HepG2 (cell line): ENCODE measurements around the gene ADORA3. TPM values are rescaled to one million over a fixed set of nuclear protein-coding genes. Genes with fewer than 3 reads are reported as not detected.
A peak's percentile ranks its signal among the peaks of the same experiment; 100 is the strongest.

Experiments used
- ATAC-seq: fragments of 200-7000 bp; cut with Tn5 transposase; 3 replicates; pipeline ENCODE4 v1.9.1; 2020; ENCODE audit warnings: mild to moderate bottlenecking, moderate library complexity
- BruUV-seq: library from RNA; stranded (reverse); fragments of 400-500 nt; replicated peaks from 2 replicates; lab custom pipeline; 2021; lab: Mats Ljungman, UMichigan
- CTCF ChIA-PET: fragments of 300-600 bp; formaldehyde crosslinking; extraction: SDS; loops from one replicate; lab custom pipeline; 2021; ENCODE audit warnings: low total read pairs, inconsistent platforms, low intra/inter-chr PET ratio; lab: Yijun Ruan, JAX
- POLR2A ChIA-PET: fragments of 350-600 bp; sonication (Branson Sonifier 250); formaldehyde crosslinking; loops from one replicate; lab custom pipeline; 2020; ENCODE audit warnings: antibody characterized with exemption, inconsistent platforms; lab: Yijun Ruan, JAX
- DNase-seq: peaks from one replicate; pipeline ENCODE4 v3.0.0-alpha.2; 2015; ENCODE audit warnings: low spot score
- FAIRE-seq: peaks from 3 replicates; lab custom pipeline; 2011; peaks lifted over from hg19 to GRCh38; lab: Jason Lieb, UNC
- H2AFZ ChIP-seq: one replicate; pipeline ENCODE4 v1.6.1; 2011; ENCODE audit warnings: low read length, inconsistent platforms
- H3K27ac ChIP-seq: fragments of 300-600 bp; 3 replicates; pipeline ENCODE4 v1.8.0; 2011; ENCODE audit warnings: mixed run types, mild to moderate bottlenecking, mixed read lengths, low read length, inconsistent platforms; ENCODE audit not compliant: insufficient read depth; ENCODE audit errors: extremely low read length
- H3K27me3 ChIP-seq, 2 experiments: fragments of 200-600 bp in 1 of 2; 2 replicates in 1 of 2; 3 replicates in 1 of 2; pipeline versions ENCODE4 v1.6.0 to v1.8.0; 2011; ENCODE audit warnings: low read length in 2 of 2, mild to moderate bottlenecking in 2 of 2, moderate library complexity in 2 of 2, inconsistent platforms in 1 of 2; ENCODE audit not compliant: insufficient read depth in 2 of 2, control insufficient read depth in 1 of 2
- H3K36me3 ChIP-seq, 2 experiments: fragments of 200-600 bp in 1 of 2; replicated peaks in 1 of 2; 2 replicates in 1 of 2; 3 replicates in 1 of 2; pipeline versions ENCODE4 v1.5.1 to v1.8.0; 2011; ENCODE audit warnings: low read length in 2 of 2, inconsistent platforms in 1 of 2; ENCODE audit not compliant: insufficient read depth in 2 of 2, control insufficient read depth in 1 of 2
- H3K4me1 ChIP-seq: 2 replicates; pipeline ENCODE4 v1.5.1; 2012; ENCODE audit warnings: low read length, inconsistent platforms; ENCODE audit not compliant: insufficient read depth
- H3K4me2 ChIP-seq: 2 replicates; pipeline ENCODE4 v1.6.0; 2011; ENCODE audit warnings: low read depth, low read length, inconsistent platforms
- H3K4me3 ChIP-seq, 3 experiments: fragments of 200-600 bp in 1 of 3; sonication (generic), shearing (Covaris generic) in 1 of 3; replicated peaks in 1 of 3; 2 replicates each; pipeline ENCODE4 v1.5.1; 2011 to 2016; ENCODE audit warnings: low read length in 3 of 3, inconsistent platforms in 2 of 3, low read depth in 2 of 3, mild to moderate bottlenecking in 2 of 3, control low read depth in 1 of 3, mixed read lengths in 1 of 3; ENCODE audit not compliant: insufficient read depth in 1 of 3
- H3K79me2 ChIP-seq: one replicate; pipeline ENCODE4 v1.6.1; 2011; ENCODE audit warnings: low read length, inconsistent platforms; ENCODE audit not compliant: insufficient read depth
- H3K9ac ChIP-seq: 2 replicates; pipeline ENCODE4 v1.6.0; 2011; ENCODE audit warnings: mild to moderate bottlenecking, low read depth, low read length, inconsistent platforms; ENCODE audit not compliant: insufficient read depth
- H3K9me3 ChIP-seq: 2 replicates; pipeline ENCODE4 v1.5.1; 2012; ENCODE audit warnings: mild to moderate bottlenecking, low read length
- H4K20me1 ChIP-seq: 2 replicates; pipeline ENCODE4 v1.6.0; 2011; ENCODE audit warnings: inconsistent platforms, mild to moderate bottlenecking, low read length, moderate library complexity; ENCODE audit not compliant: insufficient read depth
- AHR ChIP-seq: IDR thresholded peaks from 2 replicates; pipeline ENCODE4 v1.6.1; 2018; ENCODE audit warnings: missing genetic modification reagents, missing compliant biosample characterization
- ARNT2 ChIP-seq: sonication (generic); formaldehyde crosslinking; IDR thresholded peaks from 2 replicates; pipeline ENCODE4 v1.8.0; 2022; ENCODE audit warnings: mild to moderate bottlenecking, low read depth, missing genetic modification reagents, moderate library complexity
- KLF15 ChIP-seq: sonication (generic); formaldehyde crosslinking; IDR thresholded peaks from 2 replicates; pipeline ENCODE4 v1.8.1; 2023; ENCODE audit warnings: borderline replicate concordance, mild to moderate bottlenecking, inconsistent platforms, missing genetic modification reagents, mixed read lengths
- NR2F1 ChIP-seq, 2 experiments: fragments of 450-650 bp in 1 of 2; formaldehyde crosslinking in 1 of 2; IDR thresholded peaks; 2 replicates each; pipeline versions ENCODE4 v1.5.0 to v1.6.1; 2016 to 2020; ENCODE audit warnings: mild to moderate bottlenecking in 1 of 2, missing compliant biosample characterization in 1 of 2, missing genetic modification reagents in 1 of 2, moderate library complexity in 1 of 2
- TBL1XR1 ChIP-seq: fragments of 150-350 bp; IDR thresholded peaks from 2 replicates; pipeline ENCODE4 v1.6.1; 2014; ENCODE audit warnings: borderline replicate concordance, low read length; ENCODE audit not compliant: partially characterized antibody
- TCF12 ChIP-seq, 2 experiments: fragments of 450-650 bp in 1 of 2; sonication (generic) in 1 of 2; formaldehyde crosslinking in 1 of 2; IDR thresholded peaks; 2 replicates each; pipeline versions ENCODE4 v1.6.1 to v1.8.0; 2017 to 2022; ENCODE audit warnings: antibody characterized with exemption in 1 of 2, mild to moderate bottlenecking in 1 of 2, missing genetic modification reagents in 1 of 2, moderate library complexity in 1 of 2
- ZC3H13 ChIP-seq: sonication (generic); formaldehyde crosslinking; IDR thresholded peaks from 2 replicates; pipeline ENCODE4 v1.8.1; 2023; ENCODE audit warnings: mild to moderate bottlenecking, missing genetic modification reagents, moderate library complexity
- ZNF331 ChIP-seq: sonication (generic); formaldehyde crosslinking; IDR thresholded peaks from 2 replicates; pipeline ENCODE4 v1.4.0; 2020; ENCODE audit warnings: missing genetic modification reagents
- WGBS: methylation state at CpG from one replicate; pipeline ENCODE4 v1.1.6; 2017; ENCODE audit warnings: low lambda C conversion rate; 5-methylcytosine and 5-hydroxymethylcytosine counted together
- in situ Hi-C: cut with HindIII; loops from 2 replicates; pipeline ENCODE4 v1.10.0; 2017; ENCODE audit warnings: low pct_unique_long_range_greater_than_20kb; ENCODE audit not compliant: extremely low pct_ligation_motif_present
- intact Hi-C: fragments of 100-400 bp; cut with micrococcal nuclease; formaldehyde crosslinking; loops from one replicate; pipeline ENCODE4 v1.10.0; 2022; ENCODE audit not compliant: unreplicated experiment
- polyA plus RNA-seq, 8 experiments: library from polyadenylated mRNA; depleted of rRNA in 3 of 8; stranded (reverse) in 7 of 8; unstranded in 1 of 8; fragments of >200 nt; fragmentation: Illumina TruSeq in 4 of 8; extraction: Trizol in 4 of 8; gene quantifications; 2 replicates each; pipeline versions ENCODE4 v1.2.1 to v1.2.3, GENCODE V29; 2011 to 2016; ENCODE audit warnings: low read depth in 4 of 8, missing spikeins in 1 of 8, mixed read lengths in 1 of 8; ENCODE audit not compliant: insufficient read depth in 1 of 8
- total RNA-seq, 5 experiments: library from RNA; depleted of rRNA; stranded (reverse); fragments of >200 nt; fragmentation: Illumina TruSeq; extraction: Trizol; gene quantifications; 2 replicates each; pipeline ENCODE4 v1.2.3, GENCODE V29; 2016; ENCODE audit warnings: low read depth in 1 of 5

The ADORA3 gene
- total and polyA plus RNA-seq, 2 of the 13 experiments (the other 11 are each of a cell fraction or from before 2014, with no cell fraction given) = not detected

- TF ChIP-seq TCF12 (IDR thresholded peaks at IDR 0.05) (no peak), TCF12 (CRISPR knock-in tag; IDR thresholded peaks at IDR 0.05) (no peak), NR2F1 (CRISPR knock-in tag; IDR thresholded peaks at IDR 0.05) (no peak), AHR (CRISPR knock-in tag) (no peak), ARNT2 (CRISPR knock-in tag) (no peak), KLF15 (no peak), TBL1XR1 (no peak), ZC3H13 (CRISPR knock-in tag) (no peak), ZNF331 (CRISPR knock-in tag) (no peak)
- TF ChIP-seq, all 625 proteins: peak for 0
- no peak for FAIRE-seq
- ChIA-PET POLR2A (no interaction called here), CTCF (no interaction called here)
- H3K9me3 ChIP-seq = no peaks in the 10 kb centered on the region
- ATAC-seq = peak; percentile 41; the same call in 1 of the 3 replicates
- no peak for DNase-seq
- no peaks in the 10 kb centered on the region for H4K20me1 ChIP-seq
- no peaks in the 10 kb centered on the region for H3K79me2 ChIP-seq
- peaks cover 0 to 1% of the 10 kb centered on the region in 2 experiments; a peak in 1 of 5 replicates for H3K36me3 ChIP-seq
- no peak overlapping the region for H2AFZ ChIP-seq
- H3K27ac ChIP-seq = no peak overlapping the region
- in situ Hi-C loops (no loop called here), intact Hi-C loops (no loop called here)
- 93% methylated on average over 2 of the region's 2 CpGs for WGBS
- H3K4me3 ChIP-seq = no peak overlapping the region
- no peak overlapping the region for H3K4me2 ChIP-seq
- H3K4me1 ChIP-seq = peaks cover 16% of the 10 kb centered on the region
- BruUV-seq = no TSS peak
- H3K27me3 ChIP-seq = no peaks in the 10 kb centered on the region
- H3K9ac ChIP-seq = no peak overlapping the region
Measured at GRCh38 chr1:111467865-111468716, 35.3 kb downstream of the ADORA3 start.
